ENCODE results near the gene PTPRZ1.

The PTPRZ1 gene

GRCh38 chr7:121872831-121873288, at the start of gene PTPRZ1:
PTPRZ1 (plus strand) TSS chr7:121873161; CDS start chr7:121873500, 339 bp downstream.
- no peak for DNase-seq (ENCODE audit: low spot score)

GRCh38 chr7:121824276-121824675, 48.7 kb upstream of the PTPRZ1 start:
- DNase-seq (ENCODE audit: low spot score): no peak

GRCh38 chr7:121831351-121831750, 41.6 kb upstream of the PTPRZ1 start:
- DNase-seq (ENCODE audit: low spot score): no peak

DNA sequence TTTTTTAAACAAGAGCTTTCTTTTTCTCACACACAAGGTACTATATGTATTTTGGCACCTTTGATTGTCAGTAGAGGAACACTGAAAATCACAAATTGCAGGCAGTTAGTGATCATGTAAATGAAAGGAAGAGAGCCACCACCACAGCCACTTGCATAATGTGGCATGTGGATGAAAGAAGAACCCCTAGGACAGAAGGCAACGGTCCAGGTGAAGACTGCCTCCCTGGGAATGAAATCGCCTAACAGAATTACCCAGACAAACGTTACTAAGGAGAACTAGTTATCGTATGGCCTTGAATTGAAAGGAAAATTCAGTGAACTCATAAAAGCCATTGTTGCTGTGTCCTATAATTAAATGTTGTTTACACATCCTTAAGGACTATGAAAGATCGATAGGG, 41.2 kb upstream of the PTPRZ1 start:
- DNase-seq (ENCODE audit: low spot score): no peak

DNA sequence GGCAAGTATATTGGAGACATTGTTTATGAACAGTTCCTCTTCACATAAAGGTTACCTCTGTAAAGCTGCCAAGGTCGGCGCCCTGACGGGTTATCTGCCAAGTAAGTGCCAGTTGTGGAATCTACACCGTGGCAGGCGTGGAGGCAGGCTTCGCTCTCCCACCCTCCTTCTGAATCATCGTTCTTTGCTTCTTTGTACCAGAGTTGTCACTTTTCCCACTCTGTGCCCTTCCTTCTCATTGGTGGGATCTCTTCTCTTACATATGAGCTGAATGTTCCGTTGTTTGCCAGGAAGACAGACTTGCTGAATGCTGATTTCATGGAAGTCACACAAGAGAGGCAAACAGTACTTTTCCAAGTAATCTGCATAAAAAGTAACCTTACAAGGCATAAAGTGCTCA, 40.6 kb upstream of the PTPRZ1 start:
- no peak for DNase-seq (ENCODE audit: low spot score)

DNA sequence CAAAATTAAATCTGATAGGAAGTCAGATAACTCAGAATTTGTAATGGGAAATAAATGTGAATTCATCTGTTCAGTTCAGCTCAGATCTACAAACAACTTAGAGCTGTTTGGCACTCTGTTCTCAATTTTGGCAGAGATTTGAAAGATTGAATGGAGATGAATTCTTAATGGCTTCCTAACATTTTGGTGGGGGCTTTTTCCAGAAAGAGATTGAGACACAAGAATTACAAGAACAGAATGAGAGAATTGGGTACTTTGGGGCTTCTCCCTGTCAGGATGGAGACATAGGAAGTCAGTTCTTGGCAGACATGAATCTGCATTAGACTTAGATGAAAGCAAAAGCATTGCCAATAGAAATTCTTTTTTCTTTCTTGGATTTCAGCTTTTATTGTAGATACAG, 39.0 kb upstream of the PTPRZ1 start:
- DNase-seq (ENCODE audit: low spot score): no peak

GRCh38 chr7:121837462-121837861, 35.5 kb upstream of the PTPRZ1 start:
- DNase-seq (ENCODE audit: low spot score): no peak

DNA sequence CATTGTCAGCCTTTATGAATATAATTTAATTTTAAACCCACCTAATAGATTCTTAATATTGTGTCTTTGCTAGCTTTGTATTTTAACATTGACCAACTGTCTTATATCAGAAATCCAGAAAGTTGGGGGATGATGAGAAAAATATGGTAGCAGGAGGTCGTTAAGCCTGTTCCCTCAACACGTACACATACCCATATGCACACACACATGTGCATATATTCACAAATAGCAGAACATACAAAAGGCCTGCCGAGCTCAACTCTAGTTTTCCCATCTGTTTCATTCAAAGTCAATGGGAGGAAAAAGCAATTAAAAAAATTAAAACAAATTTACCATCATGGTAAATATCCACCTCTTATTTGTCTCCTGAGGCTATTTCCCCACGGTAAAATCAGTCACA, 25.9 kb upstream of the PTPRZ1 start:
- no peak for DNase-seq (ENCODE audit: low spot score)

- DNase-seq (ENCODE audit: low spot score): no peak
Observed at GRCh38 chr7:121853307-121853706, 19.7 kb upstream of the PTPRZ1 start.

DNA sequence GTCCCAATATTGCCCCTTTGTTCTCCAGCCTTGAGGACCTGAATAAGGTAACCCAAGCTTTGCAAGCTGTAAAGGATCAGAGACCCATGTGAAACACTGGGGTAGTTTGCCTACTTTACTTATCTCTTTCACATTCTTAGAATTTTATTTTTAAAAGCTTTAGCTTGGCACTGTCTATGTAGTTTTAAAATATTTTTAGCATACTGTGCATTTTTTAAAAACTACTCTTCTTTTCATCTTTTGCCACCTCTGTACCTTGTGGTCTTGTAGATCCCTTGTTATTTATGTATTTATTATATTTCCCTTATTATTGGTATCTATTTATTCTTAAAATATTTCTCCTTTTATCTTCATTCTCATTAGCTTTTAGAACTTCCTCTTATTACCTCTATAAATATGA, 12.0 kb upstream of the PTPRZ1 start:
- DNase-seq (ENCODE audit: low spot score): no peak

GRCh38 chr7:121862591-121862990, 10.4 kb upstream of the PTPRZ1 start:
- DNase-seq (ENCODE audit: low spot score): no peak

DNA sequence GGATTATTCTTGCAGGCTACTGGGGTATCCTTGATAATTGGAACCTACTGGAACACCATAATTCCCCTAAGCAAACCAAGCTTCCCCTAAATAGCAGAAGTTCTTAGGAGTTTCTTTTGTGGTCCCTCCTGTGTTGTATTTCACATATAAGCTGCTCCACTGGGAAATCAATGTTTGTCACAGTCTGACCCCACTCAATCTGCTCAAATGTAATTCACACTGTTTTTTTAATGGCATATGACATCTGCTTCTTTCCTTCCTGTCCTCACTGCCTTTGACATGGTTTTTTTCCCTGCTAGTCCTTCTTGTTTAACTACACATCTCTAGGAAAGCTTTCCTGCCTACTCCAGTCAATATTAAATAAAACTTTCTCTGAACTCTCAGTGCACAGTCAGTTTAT, 1.8 kb upstream of the PTPRZ1 start:
- no peak for DNase-seq (ENCODE audit: low spot score)

DNA sequence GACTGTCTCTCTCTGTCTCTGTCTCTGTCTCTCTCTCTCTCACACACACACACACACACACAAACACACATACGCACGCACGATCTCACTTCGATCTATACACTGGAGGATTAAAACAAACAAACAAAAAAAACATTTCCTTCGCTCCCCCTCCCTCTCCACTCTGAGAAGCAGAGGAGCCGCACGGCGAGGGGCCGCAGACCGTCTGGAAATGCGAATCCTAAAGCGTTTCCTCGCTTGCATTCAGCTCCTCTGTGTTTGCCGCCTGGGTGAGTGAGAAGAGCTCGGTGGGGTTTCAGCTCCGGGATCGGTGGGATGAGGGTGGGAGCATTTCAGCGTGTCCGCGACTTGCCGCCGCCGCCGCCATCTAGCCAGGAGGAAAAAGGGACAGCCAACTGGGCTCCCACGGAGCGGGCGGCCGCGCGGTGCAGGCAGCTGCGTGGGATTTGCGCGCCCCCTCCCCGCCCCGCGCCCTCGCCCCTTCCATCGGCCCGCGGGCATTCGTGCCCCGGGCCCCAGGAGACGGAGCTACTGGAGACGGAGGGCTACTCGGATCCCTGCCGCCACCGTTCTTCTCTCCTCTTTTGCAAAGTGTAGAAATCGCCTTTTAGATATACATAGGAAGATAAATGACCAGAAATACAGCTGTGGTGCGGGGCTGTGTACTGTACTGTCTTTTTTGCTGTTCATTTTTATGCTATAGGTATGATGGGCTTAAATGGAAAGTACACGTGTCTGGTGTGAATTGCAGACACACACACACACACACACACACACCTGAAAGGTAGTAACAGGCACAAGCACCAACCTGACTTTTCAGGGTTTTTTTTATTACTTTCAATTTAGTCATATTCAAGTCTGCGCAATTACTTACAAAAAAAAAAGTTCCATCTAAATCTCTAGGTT, 581 bp downstream of the PTPRZ1 start:
- no peak for DNase-seq (ENCODE audit: low spot score)

- no peak for DNase-seq (ENCODE audit: low spot score)
Observed at GRCh38 chr7:121874298-121874697, 1.3 kb downstream of the PTPRZ1 start.

GRCh38 chr7:121875203-121875602, 2.2 kb downstream of the PTPRZ1 start:
- no peak for DNase-seq (ENCODE audit: low spot score)

DNA sequence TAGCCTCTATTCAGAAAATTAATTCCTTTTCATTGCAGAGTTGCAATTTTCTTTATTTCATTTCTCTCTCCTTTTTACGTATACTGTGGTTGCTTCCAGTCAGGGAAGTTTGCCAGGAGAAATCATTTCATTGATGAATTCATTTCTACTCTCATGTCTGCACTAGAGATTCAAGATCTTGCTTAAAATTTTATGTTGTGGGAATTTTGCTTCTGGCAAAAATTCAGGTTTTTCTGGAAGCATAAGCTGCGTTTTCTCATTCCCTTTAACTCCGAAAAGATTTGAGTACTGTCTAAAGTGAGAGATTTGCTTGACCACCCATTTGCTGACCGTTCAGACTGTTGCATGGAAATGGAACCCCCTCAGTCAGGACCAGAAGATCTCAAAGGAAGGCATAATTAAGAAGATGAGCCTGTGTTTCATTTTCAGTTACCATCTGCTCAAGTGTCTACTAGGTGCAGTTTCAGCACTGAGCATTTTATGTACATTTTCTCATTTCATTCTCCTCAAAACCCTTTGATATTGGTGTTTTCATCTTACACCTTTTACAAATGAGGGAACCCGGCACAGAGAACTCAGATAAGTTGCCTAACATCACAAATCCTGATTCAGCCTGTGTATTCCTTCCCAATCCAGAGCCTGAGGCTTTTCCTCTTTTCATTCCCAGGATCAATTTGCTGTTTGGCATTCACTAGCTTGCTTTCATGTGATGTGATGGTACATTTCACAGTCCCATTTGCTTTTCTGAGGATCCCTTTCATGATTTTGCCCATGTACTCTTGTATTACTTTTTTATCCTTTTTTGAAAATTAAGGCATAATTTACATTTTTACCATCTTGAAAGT, 3.9 kb downstream of the PTPRZ1 start:
- no peak for DNase-seq (ENCODE audit: low spot score)

DNA sequence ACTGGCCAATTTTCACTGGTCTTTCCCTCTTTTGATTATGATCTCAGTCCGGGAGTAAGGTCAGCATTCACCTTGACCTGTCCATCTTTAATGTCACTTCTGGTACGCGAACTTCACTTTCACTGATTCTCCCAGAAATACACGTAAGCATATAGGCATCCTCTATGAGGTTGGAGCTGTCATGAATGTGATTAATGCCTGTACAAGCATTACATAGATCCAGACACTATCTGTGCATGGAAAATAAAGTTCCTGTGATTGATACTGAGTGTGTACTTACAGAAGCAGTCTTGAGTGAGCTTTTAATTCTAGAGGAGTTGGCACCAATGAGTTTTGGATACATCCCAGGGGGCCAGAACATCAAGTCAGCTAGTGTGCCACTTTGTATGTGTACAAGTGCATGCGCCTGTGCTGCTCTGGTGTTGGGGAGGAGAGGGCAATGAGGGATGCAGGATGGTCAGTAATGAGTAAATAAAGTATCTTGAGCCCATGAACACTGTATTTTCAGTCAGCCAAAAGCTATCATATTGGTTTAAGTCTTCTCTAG, 6.0 kb downstream of the PTPRZ1 start:
- no peak for DNase-seq (ENCODE audit: low spot score)

DNA sequence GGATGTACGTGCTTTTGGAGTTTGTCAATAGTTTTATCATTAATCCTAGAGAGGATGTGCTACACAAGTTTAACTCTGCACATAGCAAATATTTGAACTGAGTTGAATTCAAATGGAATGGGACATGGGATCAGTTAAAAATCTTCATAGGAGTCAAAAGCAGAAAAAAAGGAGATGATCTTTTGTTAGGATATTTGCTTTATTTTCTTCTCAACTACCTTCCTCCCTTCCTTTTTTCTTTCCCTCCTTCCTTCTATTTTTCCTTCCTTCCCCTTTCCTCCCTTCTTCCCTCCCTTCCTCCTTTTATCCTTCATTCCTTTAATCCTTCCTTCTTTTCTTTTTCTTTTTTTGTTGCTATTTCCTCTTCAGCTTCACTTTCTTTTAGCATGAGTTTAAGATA, 6.6 kb downstream of the PTPRZ1 start:
- DNase-seq (ENCODE audit: low spot score): no peak

DNA sequence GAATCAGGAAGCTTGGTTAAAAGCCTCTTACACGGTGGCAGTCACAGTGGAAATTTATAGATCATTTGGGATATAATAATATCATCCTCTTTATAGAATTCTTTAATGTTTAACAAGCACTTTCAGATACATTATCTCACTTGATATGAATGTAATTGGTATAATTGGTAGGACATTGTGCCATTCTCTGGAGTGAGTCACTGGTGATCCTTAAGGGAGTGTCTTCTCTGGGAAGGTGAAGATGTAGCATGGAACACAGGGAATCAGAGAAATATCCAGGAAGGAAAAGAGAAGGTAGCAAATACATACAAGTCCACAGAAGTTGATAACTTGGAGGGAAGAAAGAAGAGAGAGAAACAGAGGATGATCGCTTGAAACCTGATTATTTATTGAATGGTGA, 9.8 kb downstream of the PTPRZ1 start:
- DNase-seq (ENCODE audit: low spot score): no peak

GRCh38 chr7:121885166-121885920, 12.4 kb downstream of the PTPRZ1 start:
- no peak for DNase-seq (ENCODE audit: low spot score)

GRCh38 chr7:121887634-121888033, 14.7 kb downstream of the PTPRZ1 start:
- no peak for DNase-seq (ENCODE audit: low spot score)

DNA sequence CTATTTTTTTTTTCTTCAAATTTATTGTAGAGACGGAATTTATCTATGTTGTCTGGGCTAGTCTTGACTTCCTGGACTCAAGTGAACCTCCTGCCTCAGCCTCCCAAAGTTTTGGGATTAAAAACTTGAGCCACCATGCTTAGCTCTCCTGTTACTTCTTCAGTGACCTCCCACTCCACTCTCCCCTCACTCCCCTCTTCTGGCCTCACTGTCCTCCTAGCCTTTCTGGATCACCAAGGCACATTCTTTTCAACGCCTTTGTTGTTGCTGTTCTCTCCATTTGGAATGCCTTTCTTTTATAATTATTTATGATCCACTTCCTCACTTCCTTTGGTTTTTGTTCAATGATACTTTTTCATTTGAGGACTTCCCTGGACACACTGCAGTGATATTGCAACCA, 17.9 kb downstream of the PTPRZ1 start:
- DNase-seq (ENCODE audit: low spot score): no peak
